Urothelium cell line (cell line): ENCODE measurements around the gene FKBP2.

Source experiments
- DNase-seq: peaks from one replicate; pipeline ENCODE4 v3.0.0; 2011; ENCODE audit warnings: low spot score, mixed read lengths
- FAIRE-seq: peaks from 2 replicates; lab custom pipeline; 2011; peaks lifted over from hg19 to GRCh38; lab: Jason Lieb, UNC

Gene FKBP2

DNA sequence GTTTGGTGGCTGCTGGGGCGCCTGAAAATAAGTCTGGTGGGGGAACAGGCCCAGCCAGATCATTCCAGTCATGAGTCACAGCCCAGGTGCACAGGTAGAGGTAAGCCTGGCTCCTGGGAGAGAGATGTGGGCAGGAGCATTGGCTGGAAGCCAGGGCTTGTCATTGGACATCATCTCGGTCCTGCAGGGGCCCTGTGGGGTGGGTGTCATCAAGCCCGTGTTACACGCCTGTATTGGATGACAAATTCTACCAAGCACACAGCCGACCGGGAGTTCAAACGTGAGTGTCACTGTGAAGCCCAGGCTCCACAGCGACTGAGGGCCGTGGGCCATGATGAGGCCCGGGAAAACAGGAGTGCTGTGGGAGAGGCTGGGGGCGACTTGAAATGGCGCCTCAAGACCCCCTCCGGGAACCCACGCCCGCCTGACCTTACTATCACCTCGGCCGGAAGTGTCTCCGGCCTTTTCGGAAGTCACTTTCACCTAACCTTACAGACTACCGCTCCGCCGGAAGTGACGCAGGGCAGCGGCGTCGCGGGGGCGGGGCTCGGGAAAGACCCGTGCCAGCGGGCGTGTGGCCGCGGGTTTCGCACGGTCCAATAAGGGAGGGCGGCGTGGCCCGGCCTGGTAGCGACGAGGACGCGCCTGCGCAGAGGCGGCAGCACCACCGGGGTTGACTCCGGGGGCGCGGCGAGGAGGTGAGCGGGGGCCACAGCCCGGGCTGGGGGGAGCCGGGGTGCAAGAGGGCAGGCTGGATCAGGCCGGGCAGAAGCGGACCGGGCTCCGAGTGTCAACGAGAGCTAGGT is at the start of gene FKBP2:
FKBP2 (plus strand) TSS at position 661 of the 806 bp plus-strand sequence. CDS start 1,293 bp downstream, outside the sequence.
- FAIRE-seq (peak; percentile 30), DNase-seq (peak; percentile 98)

DNA sequence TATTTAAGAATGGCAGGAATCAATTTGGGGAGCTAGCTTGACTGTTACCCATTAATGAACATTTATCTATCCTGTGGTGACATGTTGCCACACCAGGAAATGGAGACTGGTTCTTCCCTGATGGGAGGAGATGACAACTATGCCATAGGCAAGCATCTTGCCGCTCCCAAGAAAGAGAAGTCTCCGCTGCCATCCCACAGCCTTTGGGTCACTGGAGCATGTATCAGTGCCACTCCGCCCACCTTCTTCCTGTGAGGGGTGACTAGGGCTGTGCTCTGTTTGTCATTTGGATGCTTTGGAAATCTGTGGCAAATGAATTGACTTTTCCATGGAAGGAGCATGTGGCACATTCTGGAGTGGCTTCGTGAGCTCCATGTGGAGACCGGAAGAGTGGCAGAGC is 48.5 kb upstream of the FKBP2 start:
- DNase-seq, result no peak
- FAIRE-seq, result no peak

- FAIRE-seq, result no peak
Observed at GRCh38 chr11:64196626-64197025, 44.3 kb upstream of the FKBP2 start.

DNA sequence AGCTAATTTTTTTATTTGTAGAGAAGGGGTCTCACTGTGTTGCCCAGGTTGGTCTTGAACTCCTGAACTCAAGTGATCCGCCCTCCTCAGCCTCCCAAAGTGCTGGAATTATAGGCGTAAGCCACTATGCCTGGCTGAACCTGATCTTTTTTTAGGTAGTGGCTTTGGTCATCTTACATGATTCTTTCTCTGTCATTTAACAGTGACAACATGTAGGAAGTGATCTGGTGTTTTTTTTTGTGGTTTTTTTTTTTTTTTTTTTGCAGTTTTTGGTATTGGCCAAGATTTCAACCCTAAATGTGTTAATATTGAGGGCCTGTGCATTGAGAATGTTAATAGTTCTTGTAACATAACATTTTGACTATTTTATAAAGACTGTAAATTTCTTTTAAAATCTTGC is 42.4 kb upstream of the FKBP2 start:
- no peak for FAIRE-seq
- DNase-seq, result no peak

More at GRCh38 chr11:64196626-64197025, 44.3 kb upstream of the FKBP2 start:
- DNase-seq, result no peak

DNA sequence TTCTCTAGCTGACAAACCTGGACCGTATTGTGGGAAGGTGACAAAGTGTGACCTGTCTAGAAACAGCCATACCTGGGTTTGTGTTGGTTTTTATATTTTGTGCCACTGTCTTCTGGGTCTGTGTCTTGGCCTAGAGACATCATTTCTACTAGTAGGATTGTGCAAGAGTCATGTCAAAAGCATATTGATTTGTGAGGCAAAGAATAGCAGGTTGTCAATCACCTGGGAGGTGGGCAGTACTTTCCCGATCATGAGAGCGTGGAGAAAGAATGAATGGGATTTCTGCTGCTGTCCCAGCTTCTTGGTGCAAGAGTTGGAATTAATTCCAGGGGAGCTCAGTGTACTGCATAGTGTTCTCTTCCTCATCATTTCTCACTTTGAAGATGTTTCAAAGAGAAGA is 39.4 kb upstream of the FKBP2 start:
- no peak for FAIRE-seq

DNA sequence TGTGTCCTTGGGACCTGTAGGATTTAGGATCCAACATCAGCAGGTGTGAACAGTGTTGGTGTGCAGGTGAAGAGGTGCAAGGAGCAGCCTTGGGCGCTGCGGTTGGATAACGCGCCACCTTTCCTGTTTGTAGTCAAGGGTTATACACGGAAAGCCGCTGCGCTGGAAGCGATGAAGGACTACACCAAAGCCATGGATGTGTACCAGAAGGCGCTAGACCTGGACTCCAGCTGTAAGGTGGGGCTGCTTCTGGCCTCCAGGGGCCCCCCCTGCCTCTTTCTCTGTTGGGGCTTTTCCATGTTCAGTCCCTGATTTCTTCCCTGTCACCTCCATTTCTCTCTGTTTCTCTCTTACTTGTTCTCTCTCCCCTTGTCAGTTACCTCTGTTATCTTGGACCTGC is 37.9 kb upstream of the FKBP2 start:
- no peak for FAIRE-seq

More for the DNA sequence above, 39.4 kb upstream of the FKBP2 start:
- DNase-seq, result no peak

DNA sequence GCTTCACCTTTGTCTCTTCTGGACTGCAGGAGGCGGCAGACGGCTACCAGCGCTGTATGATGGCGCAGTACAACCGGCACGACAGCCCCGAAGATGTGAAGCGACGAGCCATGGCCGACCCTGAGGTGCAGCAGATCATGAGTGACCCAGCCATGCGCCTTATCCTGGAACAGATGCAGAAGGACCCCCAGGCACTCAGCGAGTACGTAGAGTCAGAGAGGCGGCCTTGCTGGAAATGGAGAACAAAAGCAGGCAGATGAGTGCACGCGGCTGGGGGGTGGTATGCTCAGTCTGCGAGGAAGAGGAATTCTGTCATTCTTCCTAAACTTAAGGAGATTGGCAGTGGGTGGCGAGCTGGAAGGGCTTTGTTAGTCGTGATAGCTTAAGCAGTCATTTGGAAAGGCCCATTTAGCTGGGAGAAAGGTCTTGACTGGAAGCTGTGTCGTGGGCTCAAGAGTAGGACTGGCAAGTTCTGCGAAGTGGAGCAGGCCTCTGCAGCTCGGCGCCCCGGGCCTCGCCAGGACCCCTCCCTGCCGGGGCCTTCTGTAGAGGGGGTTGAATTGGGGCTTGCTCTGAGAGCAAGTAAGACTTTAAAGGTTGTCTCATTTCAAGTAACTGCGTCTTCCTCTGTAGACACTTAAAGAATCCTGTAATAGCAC is 37.3 kb upstream of the FKBP2 start:
- FAIRE-seq (no peak), DNase-seq (no peak)

More for the DNA sequence above, 37.9 kb upstream of the FKBP2 start:
- no peak for DNase-seq

DNA sequence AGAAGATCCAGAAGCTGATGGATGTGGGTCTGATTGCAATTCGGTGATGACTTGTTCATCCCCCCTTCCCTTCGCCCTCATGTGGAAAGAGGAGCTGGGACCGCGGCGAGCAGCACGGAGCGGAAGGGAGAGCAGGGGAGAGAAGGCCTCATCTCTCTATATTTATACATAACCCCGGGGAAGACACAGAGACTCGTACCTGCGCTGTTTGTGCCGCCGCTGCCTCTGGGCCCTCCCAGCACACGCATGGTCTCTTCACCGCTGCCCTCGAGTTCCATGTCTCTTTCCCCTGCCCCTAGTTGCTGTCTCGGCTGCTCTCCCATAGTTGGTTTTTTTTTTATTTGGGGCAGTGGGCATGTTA is 36.8 kb upstream of the FKBP2 start:
- DNase-seq (no peak), FAIRE-seq (no peak)

DNA sequence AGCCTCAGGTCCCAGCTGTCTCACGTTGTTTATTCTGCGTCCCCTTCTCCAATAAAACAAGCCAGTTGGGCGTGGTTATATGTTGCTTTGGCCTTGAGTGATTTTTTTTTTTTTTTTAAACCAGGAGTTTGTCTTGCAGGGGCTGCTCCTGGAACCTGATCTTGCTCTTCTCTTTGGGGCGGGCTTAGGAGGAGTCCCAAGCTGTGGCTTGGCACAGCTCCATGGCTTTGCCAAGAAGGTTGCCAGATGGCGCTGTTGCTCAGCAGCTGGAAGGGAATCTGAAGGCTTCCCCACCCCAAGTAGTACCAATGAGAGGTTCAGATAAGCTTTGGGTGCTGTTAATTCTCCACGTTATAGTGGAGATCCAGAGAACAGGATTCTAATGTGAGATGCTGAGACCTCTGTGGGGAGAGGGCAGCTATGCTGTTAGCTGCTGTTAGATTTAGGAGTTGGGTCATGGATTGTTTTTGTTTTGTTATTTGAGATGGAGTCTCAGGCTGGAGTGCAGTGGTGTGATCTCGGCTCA is 36.4 kb upstream of the FKBP2 start:
- no peak for FAIRE-seq
- DNase-seq, result peak; percentile 82

DNA sequence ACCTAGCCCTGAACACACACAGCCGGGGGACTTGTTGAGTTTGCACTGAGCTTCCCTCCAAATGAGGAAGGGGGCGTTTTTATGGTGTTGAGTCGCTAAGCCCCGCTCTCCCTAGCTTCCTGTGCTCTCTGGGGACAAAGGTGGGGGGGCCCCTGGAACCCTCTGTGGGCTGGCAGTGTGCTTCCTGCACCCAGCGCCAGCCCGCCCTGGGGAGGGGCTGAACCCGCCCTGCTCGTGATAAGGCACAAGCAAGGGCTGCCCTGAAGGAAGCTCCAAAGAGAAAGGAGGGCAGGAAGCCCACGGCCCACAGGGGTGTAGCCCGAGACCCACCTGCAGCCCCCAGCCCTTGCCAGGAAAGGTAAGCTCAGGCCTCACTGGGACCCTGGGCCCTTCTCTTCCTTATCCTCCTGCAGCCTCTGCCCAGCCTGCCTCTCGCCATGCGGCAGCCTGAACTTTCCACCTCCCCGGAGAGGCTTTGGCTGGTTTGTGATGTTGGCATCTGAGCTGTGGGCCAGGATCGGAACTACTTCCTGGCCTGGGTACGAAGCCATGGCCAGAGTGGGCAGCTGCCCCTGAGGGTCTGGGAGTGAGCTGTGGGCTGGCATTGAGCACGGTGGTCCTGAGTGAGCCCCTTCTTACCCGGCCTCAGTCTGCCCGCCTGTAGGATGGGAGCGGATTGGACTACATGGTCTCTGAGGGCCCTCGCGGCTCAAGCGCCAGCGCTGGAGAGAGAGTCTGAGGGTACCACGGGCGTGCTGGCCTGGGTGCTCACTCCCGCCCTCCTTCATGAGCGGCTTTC is 34.2 kb upstream of the FKBP2 start, which contains the start of gene FERMT3:
FERMT3 (plus strand) TSS at position 265 of the 799 bp plus-strand sequence. CDS start 644 bp downstream, outside the sequence.
- DNase-seq (no peak), FAIRE-seq (no peak)

- FAIRE-seq, result no peak
- no peak for DNase-seq
Observed at GRCh38 chr11:64207256-64208085, 33.4 kb upstream of the FKBP2 start.

DNA sequence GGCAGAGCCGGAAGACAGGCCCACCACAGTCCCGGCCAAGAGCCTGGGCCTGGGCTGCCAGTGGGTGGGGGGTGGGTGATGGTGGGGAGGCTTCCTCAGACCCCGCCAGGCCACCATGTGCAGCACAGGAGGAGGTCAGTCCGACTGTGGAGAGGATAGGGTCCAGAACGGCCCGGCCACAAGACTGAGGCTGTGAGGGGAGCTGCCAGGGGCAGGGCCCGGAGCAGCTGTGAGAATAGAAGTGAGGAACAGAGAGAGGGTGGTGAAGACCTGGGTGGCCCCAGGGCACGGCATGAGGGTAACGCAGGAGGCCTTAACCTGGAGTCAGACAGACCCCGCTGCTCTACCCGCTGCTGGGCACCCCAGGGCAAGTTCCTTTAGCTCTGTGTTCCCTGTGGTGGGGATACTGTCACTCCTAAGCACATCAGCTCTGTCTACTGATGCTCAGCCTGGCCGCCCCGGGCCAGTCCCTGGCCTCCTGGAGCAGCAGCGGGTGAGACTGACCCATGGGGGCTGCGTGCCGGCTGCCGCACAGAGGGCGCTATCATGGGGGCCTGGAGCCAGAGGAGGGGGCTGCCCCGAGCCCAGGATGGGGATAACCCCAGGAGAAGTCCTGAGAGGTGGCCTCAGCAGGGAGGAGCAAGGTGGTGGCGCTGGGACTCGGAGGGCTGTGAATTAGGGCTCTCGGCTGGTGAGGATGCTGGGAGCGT is 32.7 kb upstream of the FKBP2 start:
- DNase-seq (no peak), FAIRE-seq (no peak)

DNA sequence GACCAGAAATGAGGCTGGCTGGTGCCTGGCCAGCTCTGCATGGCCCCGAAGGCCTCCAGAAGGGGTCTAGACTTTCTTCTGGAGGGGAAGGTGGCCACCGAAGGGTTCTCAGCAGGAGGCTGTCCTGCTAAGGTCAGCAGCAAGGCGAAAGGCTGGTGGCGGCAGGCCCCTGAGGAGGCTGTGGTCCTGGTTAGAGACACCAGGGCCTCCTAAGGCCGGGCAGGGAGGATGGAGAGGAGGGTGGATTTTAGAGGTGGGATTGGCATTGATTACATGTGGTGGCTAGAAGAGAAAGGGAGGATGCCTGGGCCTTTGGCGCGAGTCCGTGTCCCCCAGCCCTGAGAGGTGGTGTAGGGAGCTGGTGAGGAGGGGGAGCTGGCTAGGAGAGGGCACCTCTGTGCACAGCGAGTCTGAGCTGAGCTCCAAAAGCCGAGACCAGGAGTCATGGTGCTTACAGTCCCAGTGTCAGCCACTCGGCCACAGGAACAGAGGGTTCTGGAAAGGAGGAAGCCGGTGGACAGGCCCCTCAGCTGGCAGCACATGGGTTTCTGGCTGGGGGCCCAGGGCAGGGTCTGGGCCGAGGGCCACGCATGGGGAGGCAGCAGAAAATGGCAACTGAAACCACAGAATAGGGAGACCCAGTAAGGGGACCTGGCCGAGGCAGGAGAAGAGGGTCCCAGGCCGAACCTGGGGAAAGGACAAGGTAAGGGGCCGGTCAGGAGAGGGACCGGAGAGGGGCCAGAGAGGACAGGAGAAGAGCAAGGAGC is 31.9 kb upstream of the FKBP2 start:
- DNase-seq, result no peak
- no peak for FAIRE-seq

DNA sequence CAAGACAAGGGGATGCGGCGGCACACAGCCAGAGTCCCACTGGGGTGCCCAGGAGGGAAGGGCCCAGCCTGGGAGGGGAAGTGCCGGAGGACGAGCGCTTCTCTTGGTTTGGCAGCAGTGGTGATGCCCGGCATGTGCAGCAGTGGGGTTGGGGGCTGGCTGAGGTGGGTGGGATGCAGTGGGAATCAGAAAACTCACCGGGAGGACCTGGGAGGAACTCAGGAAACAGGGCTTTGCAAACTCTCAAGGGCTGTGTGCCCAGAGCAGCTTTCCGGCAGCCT is 31.4 kb upstream of the FKBP2 start:
- DNase-seq, result no peak
- FAIRE-seq, result no peak

DNA sequence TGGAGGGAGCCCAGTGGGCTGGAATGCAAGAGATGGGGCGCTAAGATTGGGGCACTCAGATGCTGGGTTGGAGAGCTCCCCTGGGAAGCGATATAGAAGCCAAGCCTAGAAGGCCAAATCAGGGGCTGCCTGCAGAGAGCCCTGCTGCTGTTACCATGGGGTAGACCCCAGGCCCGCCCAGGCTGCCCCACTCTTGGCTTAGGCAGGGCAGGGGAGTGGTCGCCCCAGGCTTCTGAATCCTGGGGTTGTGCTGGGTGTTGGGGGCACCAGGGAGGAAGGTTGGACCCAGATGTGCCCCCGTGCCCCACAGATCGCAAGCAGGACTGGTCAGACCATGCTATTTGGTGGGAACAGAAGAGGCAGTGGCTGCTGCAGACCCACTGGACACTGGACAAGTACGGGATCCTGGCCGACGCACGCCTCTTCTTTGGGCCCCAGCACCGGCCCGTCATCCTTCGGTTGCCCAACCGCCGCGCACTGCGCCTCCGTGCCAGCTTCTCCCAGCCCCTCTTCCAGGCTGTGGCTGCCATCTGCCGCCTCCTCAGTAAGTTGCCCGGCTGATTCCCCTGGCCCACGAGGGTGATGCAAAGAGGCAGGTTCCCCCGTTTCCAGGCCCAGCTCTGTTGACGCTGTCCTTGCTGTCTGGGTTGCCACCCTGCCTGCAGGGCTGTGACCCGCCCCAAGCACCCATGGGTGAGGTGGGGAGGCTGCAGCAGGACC is 30.4 kb upstream of the FKBP2 start:
- no peak for DNase-seq
- no peak for FAIRE-seq

GRCh38 chr11:64211181-64211872 is 29.6 kb upstream of the FKBP2 start:
- FAIRE-seq (no peak), DNase-seq (no peak)

- DNase-seq (no peak), FAIRE-seq (no peak)
Observed at GRCh38 chr11:64216879-64217278, 24.0 kb upstream of the FKBP2 start.
